ENCODE data around the gene CDCA7L. TPM values are rescaled to one million over a fixed set of nuclear protein-coding genes. Genes with fewer than 3 reads are reported as not detected.

The CDCA7L gene
- total RNA-seq, 2 donors from 2014 or later, result 39.5 to 41.1 TPM

DNA sequence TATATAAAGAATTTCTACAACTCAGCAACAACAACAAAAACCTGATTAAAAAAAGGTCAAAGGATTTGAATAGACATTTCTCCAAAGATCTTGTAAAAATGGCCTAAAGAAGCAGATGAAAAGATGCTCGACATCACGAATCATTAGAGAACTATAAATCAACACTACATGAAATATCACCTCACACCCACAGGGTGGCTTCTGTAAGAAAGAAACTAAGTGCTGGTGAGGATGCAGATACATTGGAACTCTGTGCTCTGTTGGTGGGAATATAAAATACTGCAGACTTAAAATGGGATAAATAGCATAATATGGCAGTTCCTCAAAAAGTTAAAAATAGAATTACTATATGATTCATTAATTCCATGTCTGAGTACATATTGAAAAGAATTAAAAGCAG is 38.3 kb upstream of the CDCA7L start:
- H3K27ac Mint-ChIP-seq, result no peak overlapping the region
- WGBS, 2 experiments (ENCODE audit: insufficient coverage in 1 of 2, insufficient read length in 1 of 2), result 100% methylated on average over 2 of the region's 2 CpGs; no CpG with 5 or more reads in 1 of the 2 experiments
- H3K27ac ChIP-seq (ENCODE audit: low read depth, low read length), result no peak overlapping the region
- DNase-seq, result no peak
- peaks cover 16% of the 10 kb centered on the region for H3K27me3 Mint-ChIP-seq (ENCODE audit: insufficient read depth)
- H3K9ac ChIP-seq (ENCODE audit: extremely low read depth, low read length, poor library complexity, severe bottlenecking), result no peak overlapping the region
- H3K4me3 Mint-ChIP-seq, result no peak overlapping the region
- no peaks in the 10 kb centered on the region for H3K4me1 ChIP-seq (ENCODE audit: control insufficient read depth, insufficient read depth, low read length)
- TF ChIP-seq, protein P1, sequence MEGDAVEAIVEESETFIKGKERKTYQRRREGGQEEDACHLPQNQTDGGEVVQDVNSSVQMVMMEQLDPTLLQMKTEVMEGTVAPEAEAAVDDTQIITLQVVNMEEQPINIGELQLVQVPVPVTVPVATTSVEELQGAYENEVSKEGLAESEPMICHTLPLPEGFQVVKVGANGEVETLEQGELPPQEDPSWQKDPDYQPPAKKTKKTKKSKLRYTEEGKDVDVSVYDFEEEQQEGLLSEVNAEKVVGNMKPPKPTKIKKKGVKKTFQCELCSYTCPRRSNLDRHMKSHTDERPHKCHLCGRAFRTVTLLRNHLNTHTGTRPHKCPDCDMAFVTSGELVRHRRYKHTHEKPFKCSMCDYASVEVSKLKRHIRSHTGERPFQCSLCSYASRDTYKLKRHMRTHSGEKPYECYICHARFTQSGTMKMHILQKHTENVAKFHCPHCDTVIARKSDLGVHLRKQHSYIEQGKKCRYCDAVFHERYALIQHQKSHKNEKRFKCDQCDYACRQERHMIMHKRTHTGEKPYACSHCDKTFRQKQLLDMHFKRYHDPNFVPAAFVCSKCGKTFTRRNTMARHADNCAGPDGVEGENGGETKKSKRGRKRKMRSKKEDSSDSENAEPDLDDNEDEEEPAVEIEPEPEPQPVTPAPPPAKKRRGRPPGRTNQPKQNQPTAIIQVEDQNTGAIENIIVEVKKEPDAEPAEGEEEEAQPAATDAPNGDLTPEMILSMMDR (conservative IDR thresholded peaks at IDR 0.05), result peak; percentile 43
- H3K4me3 ChIP-seq (ENCODE audit: low read length), result no peak overlapping the region
- H3K27me3 ChIP-seq (ENCODE audit: control insufficient read depth, insufficient read depth, low read length, poor library complexity, severe bottlenecking), result peaks cover 8% of the 10 kb centered on the region
- no peaks in the 10 kb centered on the region for H3K36me3 ChIP-seq (ENCODE audit: control insufficient read depth, insufficient read depth, low read length)
- no peaks in the 10 kb centered on the region for H3K9me3 Mint-ChIP-seq
- H3K4me1 Mint-ChIP-seq, result peaks cover 15% of the 10 kb centered on the region
- H3K36me3 Mint-ChIP-seq (ENCODE audit: low read depth), result no peaks in the 10 kb centered on the region
- no peaks in the 10 kb centered on the region for H3K9me3 ChIP-seq (ENCODE audit: control insufficient read depth, low read length)

DNA sequence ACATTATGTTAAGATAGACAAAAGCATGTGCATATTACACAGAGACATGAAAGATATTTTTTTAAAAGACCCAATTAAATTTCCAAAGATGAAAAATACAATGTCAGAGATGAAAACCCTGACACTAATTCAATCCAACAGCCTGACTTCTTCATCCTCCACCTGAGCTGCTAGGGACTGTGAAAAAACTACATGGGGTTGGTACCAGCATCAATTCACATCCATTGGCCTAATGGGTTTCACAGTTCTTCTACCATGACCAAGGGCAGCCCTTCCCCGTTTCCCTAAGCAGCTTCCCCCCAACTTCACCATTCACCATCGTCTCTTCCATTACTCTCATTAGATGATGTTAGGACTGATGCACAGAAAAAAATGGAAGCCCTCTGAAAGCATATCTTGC is 37.4 kb upstream of the CDCA7L start:
- Mint-ChIP-seq H3K36me3 (ENCODE audit: low read depth) (no peaks in the 10 kb centered on the region), H3K27ac (no peak overlapping the region), H3K9me3 (no peaks in the 10 kb centered on the region), H3K4me1 (peaks cover 15% of the 10 kb centered on the region), H3K27me3 (ENCODE audit: insufficient read depth) (peaks cover 16% of the 10 kb centered on the region), H3K4me3 (no peak overlapping the region)
- no peak overlapping the region for H3K9ac ChIP-seq (ENCODE audit: extremely low read depth, low read length, poor library complexity, severe bottlenecking)
- H3K4me3 ChIP-seq (ENCODE audit: low read length), result no peak overlapping the region
- H3K9me3 ChIP-seq (ENCODE audit: control insufficient read depth, low read length), result no peaks in the 10 kb centered on the region
- H3K27ac ChIP-seq (ENCODE audit: low read depth, low read length), result no peak overlapping the region
- 88% methylated on average over 2 of the region's 2 CpGs; no CpG with 5 or more reads in 1 of the 2 experiments for WGBS, 2 experiments (ENCODE audit: insufficient coverage in 1 of 2, insufficient read length in 1 of 2)
- TF ChIP-seq, protein P1 (conservative IDR thresholded peaks at IDR 0.05), result no peak
- H3K27me3 ChIP-seq (ENCODE audit: control insufficient read depth, insufficient read depth, low read length, poor library complexity, severe bottlenecking), result peaks cover 8% of the 10 kb centered on the region
- no peaks in the 10 kb centered on the region for H3K36me3 ChIP-seq (ENCODE audit: control insufficient read depth, insufficient read depth, low read length)
- no peaks in the 10 kb centered on the region for H3K4me1 ChIP-seq (ENCODE audit: control insufficient read depth, insufficient read depth, low read length)
- no peak for DNase-seq

DNA sequence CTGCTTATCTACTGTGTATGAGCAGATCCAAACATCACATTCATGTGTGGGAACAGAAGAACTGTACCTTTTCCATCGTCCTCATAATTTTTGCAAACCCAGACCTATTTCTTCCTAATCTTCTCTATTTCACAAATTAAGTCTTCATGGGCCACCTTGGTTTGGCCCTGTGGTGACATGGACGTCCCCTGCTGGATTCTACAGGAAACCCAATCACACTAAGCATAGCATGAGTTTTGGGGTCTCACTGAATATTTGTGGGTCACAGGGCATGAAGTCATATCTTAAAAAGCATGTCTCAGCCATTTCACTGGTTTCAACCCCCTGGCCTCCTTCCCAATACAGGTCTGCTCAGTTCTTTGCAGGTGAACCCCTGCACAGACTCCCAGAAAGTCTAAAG is 35.8 kb upstream of the CDCA7L start:
- Histone ChIP-seq H3K9ac (ENCODE audit: extremely low read depth, low read length, poor library complexity, severe bottlenecking) (no peak overlapping the region), H3K27ac (ENCODE audit: low read depth, low read length) (no peak overlapping the region), H3K4me3 (ENCODE audit: low read length) (no peak overlapping the region), H3K4me1 (ENCODE audit: control insufficient read depth, insufficient read depth, low read length) (no peaks in the 10 kb centered on the region), H3K27me3 (ENCODE audit: control insufficient read depth, insufficient read depth, low read length, poor library complexity, severe bottlenecking) (peaks cover 8% of the 10 kb centered on the region), H3K9me3 (ENCODE audit: control insufficient read depth, low read length) (no peaks in the 10 kb centered on the region), H3K36me3 (ENCODE audit: control insufficient read depth, insufficient read depth, low read length) (no peaks in the 10 kb centered on the region)
- no peak for DNase-seq
- peaks cover 15% of the 10 kb centered on the region for H3K4me1 Mint-ChIP-seq
- TF ChIP-seq, protein P1 (conservative IDR thresholded peaks at IDR 0.05), result peak; percentile 25
- peaks cover 16% of the 10 kb centered on the region for H3K27me3 Mint-ChIP-seq (ENCODE audit: insufficient read depth)
- 78 to 80% methylated on average over 1 to 2 of the region's 2 CpGs for WGBS, 2 experiments (ENCODE audit: insufficient coverage in 1 of 2, insufficient read length in 1 of 2)
- no peaks in the 10 kb centered on the region for H3K36me3 Mint-ChIP-seq (ENCODE audit: low read depth)
- H3K27ac Mint-ChIP-seq, result no peak overlapping the region
- H3K9me3 Mint-ChIP-seq, result no peaks in the 10 kb centered on the region
- no peak overlapping the region for H3K4me3 Mint-ChIP-seq
